Anterior cingulate cortex (tissue), 58 donors: ENCODE results near the gene GRIK4.

Source experiments
- DNase-seq, 58 donors: peaks; one replicate each; lab custom pipeline; 2025; lab: John Stamatoyannopoulos, UW

The GRIK4 gene

DNA sequence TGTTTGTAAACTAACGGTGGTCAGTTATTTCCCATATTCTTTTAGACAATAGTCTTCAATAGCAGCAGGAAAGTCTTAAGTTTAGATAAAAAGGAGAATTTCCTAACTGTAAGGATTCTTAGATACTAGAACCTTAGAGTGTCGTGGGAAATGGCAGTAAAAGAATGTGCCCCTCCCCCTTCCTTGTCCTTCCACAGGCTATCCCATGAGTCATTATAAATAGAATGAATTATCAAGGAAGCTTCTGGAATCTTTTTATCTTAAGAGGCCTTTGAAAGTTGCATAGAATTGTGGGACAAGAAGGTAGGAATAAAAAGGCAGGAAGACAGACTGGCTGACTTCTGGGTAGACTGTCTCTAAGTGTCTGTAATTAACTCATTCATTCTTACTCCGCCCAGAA, 347.2 kb downstream of the GRIK4 start:
- no peak for DNase-seq

DNA sequence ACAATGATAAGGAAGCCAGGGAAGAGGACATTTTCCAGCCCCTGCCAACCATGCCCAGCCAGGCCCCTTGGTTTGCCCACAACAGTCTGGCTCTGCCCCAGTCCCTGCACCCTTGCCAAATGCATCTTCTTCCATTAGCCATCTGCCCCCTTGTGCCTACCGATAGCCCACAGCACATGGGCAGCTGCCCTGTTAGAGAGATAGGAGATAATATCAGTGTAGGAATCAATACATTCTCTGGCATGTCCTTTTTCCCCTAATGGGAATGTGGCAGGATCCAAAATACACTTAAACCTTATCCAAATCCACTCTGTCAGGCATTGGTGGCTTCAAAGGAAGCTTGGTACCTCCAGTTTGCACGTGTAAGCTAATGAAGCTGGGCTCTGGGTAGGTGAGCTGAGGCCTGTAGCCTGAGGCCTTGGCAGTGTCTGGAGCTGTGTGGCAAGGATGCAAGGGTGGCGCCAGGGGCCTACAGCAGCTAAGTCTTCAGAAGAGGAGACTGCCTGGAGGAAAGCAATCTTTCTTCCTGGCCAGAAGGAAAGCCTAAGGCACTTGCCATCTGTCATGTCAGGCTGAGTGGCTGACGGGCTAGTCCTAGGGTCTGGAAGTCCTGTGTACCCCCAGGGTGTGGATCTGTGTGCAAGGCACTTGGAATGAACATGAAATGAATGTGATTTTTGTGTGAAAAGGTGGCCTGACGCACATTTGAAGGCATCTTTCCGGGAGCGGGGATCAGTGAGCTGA, 348.2 kb downstream of the GRIK4 start:
- no peak for DNase-seq

DNA sequence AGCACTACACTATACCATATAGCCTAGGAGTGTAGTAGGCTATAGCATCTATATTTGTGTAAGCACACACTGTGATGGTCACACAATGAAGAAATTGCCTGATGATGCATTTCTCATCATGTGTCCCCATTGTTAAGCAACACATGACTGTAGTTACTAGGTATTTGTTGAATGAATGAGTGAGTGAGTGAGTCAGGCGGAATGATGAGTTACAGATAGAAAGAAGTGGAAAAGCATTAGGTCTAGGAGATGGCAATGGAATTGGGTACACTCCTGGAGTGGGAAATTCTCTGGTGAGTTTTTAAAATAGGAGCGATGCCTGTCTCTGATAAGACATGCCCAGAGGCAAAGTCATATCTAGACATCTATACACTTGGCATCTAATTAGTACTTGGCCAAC, 351.8 kb downstream of the GRIK4 start:
- no peak for DNase-seq

DNA sequence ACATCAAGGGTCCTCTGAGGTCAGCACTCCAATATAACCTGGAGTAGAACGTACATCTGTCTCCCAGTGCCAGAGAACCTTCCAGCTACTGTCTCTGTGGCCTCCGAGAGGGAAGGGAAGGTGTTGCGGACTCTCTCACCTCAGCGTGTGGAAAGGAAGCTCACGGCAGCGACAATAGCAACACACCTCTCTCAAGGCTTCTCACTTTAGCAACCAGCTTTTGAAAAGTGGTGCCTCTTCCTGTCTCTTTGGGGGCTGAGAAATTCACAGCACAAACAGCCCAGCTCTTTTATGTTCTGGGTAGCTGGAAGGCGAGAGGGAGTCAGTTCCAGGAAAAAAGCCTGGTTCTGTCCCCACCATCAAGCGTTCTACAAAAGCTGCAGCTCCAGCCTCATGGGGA, 355.5 kb downstream of the GRIK4 start:
- DNase-seq = no peak

DNA sequence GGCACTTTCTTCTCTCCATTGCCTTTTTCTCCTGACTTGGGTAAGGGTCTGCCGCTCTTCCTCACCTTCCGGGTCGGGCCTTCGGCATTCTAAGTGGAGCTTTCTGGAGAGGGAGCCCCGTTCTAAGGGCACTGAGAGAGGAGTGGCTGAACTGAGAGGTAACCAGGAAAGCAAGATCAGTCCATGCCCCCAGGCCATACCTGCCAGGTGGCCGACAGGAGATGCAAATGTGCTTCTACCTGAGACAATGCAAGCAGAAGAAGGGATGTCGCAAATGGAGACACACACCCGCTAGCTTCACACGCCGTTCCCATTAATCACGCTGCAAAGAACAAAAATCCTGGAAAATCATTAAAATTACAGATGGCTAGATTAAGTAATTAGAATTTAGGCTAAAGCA, 356.0 kb downstream of the GRIK4 start:
- no peak for DNase-seq

DNA sequence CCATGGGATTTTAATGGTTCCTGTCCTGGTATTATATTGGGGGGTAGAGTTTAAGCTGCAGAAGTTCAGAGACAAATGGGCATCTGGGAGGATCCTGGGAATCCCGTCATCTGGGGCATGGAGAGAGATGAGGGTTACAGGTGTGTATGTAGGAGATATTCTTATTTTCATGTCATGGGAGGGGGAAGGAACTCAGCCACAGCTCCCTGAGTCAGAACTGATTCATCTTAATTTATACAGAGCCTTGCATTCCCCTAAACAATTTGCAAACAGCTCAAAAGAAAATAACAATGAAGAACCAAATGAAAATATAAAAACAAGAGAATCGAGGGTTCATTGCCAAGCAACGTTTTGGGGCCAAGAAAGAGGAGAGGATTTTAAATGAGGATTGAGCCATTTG, 356.4 kb downstream of the GRIK4 start:
- no peak for DNase-seq

DNA sequence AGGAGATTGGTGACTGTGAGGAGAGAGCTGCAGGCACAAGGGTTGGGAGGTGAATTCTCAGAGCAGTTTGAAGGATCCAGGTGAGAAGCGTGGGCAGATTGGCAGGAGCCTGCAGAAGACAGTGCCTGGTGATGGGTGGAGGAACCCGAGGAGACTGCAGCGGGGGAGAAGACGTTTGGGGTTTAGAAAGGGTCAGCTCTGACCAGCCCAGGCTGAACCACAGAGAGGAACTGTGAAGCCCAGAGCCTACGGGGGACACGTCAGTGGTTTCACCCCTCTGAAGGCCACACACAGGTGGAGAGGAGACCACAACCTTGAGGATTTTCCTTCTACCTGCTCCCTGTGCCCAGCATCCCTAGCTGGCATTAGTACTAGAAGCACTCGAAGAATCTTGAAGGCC, 357.5 kb downstream of the GRIK4 start:
- no peak for DNase-seq

DNA sequence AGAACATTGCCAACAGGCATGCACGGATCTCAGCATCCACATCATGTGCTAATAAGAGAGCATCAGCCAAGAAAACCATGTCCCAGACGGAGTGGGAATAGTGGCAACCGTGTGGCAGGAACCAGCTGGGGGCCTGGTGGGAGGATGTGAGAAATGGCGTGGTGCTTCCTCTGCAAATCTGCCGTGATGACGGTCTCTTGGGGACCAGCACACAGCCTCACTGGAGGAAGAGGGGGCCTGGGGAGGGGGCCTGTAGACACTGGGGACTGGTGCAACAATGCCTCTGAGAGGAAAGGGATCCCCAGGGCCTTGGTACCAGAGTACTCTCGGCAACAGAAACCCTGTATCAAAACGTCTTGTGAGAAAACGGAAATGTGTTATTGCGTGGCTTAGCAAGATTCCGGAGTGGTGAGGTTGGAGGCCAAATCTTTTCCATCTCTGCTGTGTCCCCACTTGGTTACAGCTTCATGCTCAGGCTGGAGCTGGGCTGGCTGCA, 358.0 kb downstream of the GRIK4 start:
- DNase-seq = peak in 19 of 58 donors; percentile 3 to 39 (median 14)

DNA sequence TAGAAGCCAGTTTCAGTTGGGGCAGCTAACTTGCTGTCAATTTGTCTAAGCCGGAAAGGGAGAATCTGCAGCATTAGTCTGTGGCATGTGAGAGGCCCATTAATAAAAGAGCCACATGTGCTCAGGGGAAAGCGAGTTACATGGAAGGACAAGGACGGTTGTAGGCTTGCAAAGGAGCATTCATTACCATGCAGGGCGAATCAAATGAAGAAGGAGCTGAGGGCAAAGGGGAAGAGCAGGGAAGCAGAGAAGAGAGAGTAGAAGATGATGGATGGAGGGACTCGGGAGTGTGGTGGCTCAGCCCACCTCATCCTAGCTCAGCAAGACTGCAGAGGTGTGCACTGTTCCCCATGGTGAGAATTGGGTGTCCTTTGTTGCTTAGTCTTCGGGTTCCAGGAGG, 359.6 kb downstream of the GRIK4 start:
- DNase-seq = no peak

DNA sequence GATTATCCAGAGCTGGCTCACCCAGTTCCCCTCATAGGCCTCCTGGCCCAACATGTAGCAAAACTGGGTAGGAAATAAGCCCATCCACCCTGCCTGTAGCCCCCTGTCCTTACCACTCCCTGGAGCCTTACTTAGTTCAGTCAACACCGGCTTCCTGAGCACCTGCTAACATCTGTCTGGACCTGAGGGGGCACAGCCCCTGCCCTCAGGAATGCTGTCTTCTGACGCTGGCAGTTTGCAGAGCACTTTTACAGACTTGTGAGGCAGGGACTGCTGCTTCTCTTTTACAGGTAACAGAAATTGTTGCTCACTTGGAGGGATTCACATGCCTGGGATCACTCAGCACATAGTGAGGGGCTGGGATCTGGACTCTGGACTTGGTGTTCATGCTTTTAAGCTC, 360.4 kb downstream of the GRIK4 start:
- no peak for DNase-seq

DNA sequence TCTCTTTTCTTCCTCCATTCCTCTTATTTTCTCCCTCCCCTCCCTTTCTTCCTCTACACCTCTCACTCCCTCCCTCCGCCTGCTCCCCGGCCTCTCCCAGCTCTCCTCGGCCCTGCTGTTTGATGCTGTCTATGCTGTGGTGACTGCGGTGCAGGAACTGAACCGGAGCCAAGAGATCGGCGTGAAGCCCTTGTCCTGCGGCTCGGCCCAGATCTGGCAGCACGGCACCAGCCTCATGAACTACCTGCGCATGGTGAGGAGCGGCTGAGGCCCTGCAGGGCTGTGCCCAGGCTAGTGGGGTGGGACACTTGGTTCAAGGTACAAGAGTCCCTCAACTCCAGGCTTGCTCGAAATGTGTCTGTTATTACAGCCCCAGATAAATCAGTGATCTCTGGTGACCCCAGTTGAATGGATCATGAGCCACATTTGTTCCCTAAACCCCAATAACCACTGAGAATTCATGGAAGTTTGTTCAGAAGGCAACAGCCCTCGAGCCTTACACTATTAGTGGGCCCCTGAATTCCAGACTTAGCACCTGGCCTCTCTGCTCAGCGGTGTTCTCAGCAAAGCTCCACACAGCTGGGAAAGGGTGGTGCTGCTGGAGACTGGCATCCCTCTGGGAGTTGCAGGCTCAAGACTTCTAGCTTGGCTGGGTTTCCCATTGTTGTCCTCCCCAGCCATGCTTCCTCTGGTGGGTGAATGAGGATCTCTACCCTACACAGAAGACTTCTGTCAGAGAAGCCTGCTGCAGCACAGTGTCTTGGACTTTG, 362.6 kb downstream of the GRIK4 start:
- DNase-seq = no peak

DNA sequence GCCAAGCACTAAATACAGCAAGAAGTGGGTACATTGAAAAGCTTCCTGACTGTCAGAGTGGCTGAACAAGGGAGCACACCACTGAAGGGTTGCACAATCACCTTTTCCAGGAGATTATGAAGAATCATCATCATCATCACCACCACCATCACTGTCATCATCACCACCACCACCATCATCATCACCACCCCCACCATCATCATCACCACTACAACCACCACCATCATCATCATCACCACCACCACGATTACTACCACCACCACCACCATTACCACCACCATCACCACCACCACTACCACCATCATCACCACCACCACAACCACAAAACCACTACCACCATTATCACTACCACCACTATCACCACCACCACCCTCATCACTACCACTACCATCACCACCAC, 364.4 kb downstream of the GRIK4 start:
- DNase-seq = no peak

DNA sequence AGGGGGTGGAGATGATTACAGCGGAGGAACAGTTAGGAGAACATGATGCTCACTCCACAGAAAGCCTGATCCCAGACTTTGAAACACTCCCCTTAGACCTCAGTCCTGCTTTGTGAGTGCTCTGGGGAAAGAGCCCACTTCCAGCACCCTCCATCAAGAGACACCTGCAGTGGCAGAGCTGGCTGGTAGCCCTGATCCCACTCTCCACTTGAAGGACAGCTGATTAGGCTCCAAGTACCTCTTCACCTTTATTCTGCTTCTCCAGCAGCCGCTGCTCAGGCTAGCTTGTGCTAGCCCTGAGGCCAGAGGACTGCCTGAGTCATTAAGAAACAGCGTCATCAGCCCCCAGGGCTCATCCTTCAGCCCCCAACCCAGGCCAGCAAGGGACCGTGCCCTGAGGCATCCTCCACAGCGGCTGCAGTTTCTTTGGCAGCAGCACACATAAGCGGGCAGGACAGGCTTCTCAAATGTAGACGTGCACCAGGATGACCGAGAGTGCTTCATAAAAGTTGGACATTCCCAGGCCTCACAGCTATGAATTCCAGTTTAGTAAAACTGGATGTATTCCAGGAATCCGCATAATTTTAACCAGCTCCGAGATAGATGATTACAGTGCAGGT, 366.3 kb downstream of the GRIK4 start:
- no peak for DNase-seq

DNA sequence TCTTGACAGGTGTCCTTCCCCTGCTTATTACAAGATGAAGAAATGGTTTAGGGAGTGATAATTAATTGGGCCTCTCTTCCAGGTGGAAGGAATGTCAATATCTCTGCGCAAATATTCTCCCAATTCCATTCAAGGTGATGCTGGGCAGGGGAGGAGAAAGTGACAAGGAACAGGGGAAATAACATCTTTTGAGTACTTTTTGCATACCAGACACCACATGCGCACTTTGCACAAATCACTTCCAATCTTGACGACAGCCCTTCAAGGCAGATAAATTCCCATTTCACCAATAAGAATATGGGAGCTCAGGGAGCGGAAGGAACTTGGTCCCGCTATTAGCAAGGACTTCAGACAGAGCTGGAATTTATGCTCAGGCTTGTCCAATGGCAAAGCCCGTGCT, 367.2 kb downstream of the GRIK4 start:
- DNase-seq = no peak

DNA sequence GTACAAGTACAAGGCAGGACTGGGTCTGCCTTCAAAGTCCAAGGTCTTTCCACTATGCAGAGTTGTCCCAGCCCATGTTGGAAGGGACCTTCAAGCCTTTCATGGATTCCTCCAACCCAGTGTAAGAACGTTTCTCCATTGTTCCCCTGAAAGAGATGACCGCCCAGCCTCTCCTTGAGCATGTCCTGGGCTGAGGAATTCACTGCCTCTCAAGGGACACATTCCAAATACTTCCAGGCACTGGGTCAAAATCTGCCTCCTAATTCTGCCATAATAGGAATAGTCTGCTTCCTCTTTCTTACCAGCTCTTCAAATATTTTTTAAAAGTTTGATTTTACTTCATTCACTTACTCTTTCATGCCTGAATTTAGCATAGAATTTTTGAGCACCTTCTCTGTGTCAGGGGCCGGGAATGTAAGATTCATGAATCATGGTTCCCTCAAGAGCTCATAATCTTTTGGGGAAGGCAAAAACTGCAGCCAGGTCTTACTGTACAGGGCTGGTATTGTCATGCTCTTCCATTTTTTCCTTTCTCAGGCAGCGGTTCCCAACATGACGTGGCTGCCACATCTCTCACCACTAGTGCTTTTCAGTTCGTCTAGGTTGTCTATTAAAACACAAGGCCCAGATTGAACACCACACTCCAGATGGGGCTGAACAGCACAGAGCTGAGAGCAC, 369.1 kb downstream of the GRIK4 start:
- DNase-seq = peak in 1 of 58 donors; percentile 6

DNA sequence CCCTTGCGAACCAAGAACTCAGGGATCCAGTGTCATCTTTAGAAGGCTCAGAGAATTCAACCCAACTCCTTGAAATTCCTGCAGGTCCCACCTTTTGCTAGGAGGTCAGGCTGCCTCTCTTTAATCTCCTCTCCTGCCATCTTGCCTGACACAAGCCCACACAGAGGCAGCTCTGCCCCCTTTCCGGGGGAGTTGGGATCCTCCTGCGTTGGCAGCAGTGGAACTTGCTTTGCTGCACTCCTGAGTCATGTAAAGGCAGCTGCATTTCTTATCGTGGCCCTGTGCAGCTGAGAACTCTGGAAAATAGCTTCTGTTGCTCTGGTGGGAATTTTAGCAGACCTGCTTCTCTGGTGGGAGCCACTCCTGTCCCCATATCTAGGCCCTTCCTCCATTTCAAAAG, 370.0 kb downstream of the GRIK4 start:
- DNase-seq = peak in 3 of 58 donors; percentile 8 to 26 (median 11)

DNA sequence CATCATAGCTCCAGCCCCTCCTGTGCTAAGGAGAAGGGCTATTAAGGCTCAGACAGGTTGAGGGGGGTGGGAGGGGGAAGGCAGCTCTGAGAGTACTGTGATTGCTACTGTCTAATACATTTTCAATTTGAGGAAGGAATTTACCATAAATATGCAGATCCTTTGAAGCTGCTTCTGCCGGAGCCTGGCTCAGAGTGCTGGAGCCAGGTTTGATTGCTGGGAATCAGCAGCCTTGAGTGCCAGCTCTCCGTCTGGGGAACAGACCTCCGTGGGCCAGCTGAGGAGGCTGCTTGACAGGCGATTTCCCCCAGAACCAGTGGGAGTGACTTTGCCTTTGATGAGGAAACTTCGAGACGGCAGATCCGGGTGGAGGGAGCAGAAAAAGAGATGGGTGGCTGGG, 370.6 kb downstream of the GRIK4 start:
- DNase-seq = peak in 5 of 58 donors; percentile 13 to 30 (median 22)

DNA sequence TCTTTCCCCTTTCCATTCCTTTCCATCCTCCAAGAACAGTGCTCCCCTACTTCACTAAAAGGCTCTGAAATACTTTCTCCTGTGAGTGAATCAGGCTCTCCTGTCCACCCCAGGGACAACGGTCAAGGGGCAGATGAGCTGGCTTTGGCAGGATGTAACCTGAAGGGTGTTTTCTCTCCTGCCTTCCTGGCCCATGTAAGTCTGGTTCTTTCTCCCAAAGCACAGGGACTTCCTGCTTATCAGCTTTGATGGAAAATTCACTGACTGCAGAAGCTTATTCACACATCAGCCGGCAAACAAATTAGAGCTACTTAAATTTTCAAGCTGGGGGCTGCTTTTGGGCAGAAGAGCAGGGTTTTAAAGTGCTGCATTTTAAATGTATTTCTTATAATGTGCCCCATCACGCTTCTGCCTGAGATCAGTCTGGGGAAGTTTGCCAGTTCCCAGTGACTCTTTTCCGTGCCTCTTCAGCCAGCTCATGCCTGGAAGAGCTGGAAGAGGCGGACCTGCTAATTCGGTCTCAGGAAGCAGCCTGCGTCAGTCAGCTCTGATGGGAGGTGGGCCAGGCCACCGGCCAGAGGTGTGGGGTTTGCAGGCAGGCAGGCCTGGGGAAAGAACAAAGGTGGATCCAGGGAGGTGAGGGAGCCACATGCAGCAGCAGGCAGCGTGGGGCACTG, 372.0 kb downstream of the GRIK4 start:
- peak in 34 of 58 donors; percentile 5 to 64 (median 18) for DNase-seq

DNA sequence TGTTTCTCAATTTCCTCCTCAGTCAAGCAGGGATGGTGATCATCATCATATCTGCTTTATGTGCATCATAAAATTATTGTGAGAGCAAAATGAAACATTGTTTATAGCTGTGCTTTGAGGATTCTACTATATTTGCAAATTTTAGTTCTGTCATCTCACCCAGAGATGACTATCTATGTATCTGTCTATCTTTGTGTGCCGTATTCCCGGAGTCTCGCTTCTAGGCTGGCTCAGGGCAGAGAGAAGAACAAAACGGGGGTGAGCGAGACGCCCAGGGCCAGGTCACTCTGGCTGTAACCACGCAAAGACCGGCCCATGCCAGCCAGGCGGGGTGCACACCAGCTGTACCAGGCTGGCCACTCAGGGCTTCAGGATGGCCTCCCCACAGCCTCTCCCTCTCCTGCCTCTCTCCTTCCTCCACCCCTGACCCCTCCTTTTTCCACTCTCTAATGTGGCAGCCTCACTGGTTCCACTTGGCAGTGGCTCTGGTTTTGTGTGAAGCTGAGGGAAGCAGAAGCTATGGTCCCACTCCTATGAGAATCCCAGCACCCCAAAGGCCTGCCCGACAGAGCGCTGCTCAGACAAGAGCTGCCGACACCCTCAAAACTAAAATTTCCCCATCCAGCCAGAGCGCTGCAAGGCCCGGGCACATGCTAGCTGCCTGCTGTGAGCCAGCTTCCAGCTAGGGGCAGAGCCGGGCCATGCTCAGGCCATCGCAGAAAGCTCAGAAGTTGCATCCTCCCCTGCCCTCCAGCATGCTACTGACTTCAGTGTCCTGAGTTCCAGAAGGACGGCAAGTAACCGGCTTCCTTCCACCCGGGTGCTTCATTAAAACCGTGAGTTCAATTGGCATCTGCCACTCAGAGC, 372.8 kb downstream of the GRIK4 start:
- DNase-seq = no peak
